ENCODE measurements around the gene ECT2L.
"Not testable (repeated sequence)": the region's sequence is repeated elsewhere in the genome, so short reads cannot be mapped to it uniquely, and the experiment has no call there.

The ECT2L gene

DNA sequence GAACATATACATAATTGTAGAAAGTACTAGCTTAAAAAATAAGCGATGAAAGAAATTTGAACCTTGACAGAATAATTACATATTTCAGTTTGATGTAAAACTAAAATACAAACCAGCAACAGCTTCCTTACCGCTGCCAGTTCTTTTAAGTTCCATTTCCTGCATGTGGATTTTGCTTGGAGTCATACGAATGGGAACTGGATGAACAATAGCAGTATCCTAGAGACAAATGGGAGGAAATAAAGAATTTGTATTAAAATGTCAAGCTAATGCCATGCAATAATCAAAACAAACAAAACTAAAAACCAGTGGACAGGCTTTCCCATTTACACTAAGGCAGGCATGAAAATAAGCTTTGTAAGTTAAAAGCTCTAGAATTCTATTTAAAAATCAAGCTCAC, 125.0 kb downstream of the ECT2L start:
- H3K4me1 ChIP-seq (ENCODE audit: control insufficient read depth in 5 of 5, insufficient read depth in 5 of 5, low read length in 5 of 5): no peaks in the 10 kb centered on the region
- H3K27ac ChIP-seq (ENCODE audit: low read depth, low read length): no peak overlapping the region
- H3K9me3 ChIP-seq (ENCODE audit: control insufficient read depth in 5 of 5, low read length in 5 of 5): no peaks in the 10 kb centered on the region
- H3K36me3 ChIP-seq (ENCODE audit: control insufficient read depth in 5 of 5, insufficient read depth in 5 of 5, low read length in 5 of 5): peaks cover 11 to 26% (median 22%) of the 10 kb centered on the region in 5 donors
- H3K9ac ChIP-seq (ENCODE audit: low read length in 5 of 5): no peak overlapping the region
- H3K27me3 ChIP-seq (ENCODE audit: control insufficient read depth in 5 of 5, insufficient read depth in 4 of 5, low read length in 5 of 5): no peaks in the 10 kb centered on the region
- H3K4me3 ChIP-seq (ENCODE audit: low read depth in 1 of 5, low read length in 5 of 5): no peak overlapping the region

DNA sequence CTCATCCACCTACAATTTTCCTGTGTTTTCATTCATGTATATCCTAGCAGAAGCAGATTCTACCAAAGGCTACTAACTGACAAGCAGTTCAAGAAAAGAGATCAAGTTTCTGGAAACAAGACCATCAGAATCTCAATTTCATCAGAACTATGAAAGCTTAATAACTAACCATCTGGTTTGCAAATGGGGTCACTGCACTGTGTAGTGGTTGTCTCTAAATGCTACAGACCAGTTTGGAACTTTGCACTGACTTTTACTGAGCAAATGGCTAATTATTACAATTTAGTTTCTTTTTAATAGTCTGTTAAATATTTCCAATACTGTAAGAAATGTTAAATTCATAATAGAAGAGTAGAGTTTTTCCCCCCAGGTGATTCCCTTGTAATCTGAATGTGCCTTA, 127.7 kb downstream of the ECT2L start:
- Histone ChIP-seq H3K4me1 (ENCODE audit: control insufficient read depth in 5 of 5, insufficient read depth in 5 of 5, low read length in 5 of 5) (no peaks in the 10 kb centered on the region), H3K27me3 (ENCODE audit: control insufficient read depth in 5 of 5, insufficient read depth in 4 of 5, low read length in 5 of 5) (no peaks in the 10 kb centered on the region), H3K9ac (ENCODE audit: low read length in 5 of 5) (no peak overlapping the region), H3K36me3 (ENCODE audit: control insufficient read depth in 5 of 5, insufficient read depth in 5 of 5, low read length in 5 of 5) (peaks cover 3 to 25% (median 19%) of the 10 kb centered on the region in 5 donors), H3K9me3 (ENCODE audit: control insufficient read depth in 5 of 5, low read length in 5 of 5) (no peaks in the 10 kb centered on the region), H3K27ac (ENCODE audit: low read depth, low read length) (no peak overlapping the region), H3K4me3 (ENCODE audit: low read depth in 1 of 5, low read length in 5 of 5) (no peak overlapping the region)

DNA sequence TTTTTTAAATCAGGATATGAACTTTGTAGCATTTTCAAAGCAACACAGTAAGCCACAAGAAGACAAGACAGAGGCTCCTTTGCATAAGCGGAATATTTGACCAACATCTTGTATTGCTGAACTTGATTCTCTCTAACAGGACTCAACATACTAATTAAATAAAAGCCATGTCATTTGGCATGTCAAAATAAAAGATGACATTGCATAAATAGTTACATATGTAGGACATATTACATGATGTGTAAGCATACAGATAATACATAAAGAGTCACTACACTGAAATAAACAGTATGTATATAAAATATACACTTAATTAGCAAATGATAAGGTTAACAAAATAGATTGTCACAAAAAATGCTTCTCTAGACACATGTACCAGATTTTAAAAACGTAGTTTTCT, 129.9 kb downstream of the ECT2L start:
- Histone ChIP-seq H3K9ac (ENCODE audit: low read length in 5 of 5) (no peak overlapping the region), H3K36me3 (ENCODE audit: control insufficient read depth in 5 of 5, insufficient read depth in 5 of 5, low read length in 5 of 5) (peaks cover 3 to 20% (median 16%) of the 10 kb centered on the region in 5 donors), H3K9me3 (ENCODE audit: control insufficient read depth in 5 of 5, low read length in 5 of 5) (no peaks in the 10 kb centered on the region), H3K4me1 (ENCODE audit: control insufficient read depth in 5 of 5, insufficient read depth in 5 of 5, low read length in 5 of 5) (no peaks in the 10 kb centered on the region), H3K27me3 (ENCODE audit: control insufficient read depth in 5 of 5, insufficient read depth in 4 of 5, low read length in 5 of 5) (no peaks in the 10 kb centered on the region), H3K27ac (ENCODE audit: low read depth, low read length) (no peak overlapping the region), H3K4me3 (ENCODE audit: low read depth in 1 of 5, low read length in 5 of 5) (no peak overlapping the region)

DNA sequence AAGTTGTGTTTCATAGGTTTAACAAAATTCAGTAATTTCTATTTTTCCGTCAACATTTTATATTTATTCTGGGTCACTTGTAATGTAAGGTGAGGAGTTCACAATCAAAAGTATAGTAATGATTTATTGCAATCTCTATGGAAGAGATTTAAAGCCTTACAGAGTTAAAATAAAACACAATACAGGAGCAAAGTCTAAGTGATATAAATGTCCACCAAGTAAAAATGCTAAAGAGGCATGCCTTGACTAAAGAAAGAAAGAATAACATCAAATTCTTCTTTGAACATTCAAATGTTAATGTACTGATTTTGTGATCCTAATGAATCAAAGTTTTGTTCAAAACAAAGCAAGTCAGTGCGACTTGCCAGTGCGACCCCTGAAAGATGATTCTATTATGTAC, 130.7 kb downstream of the ECT2L start:
- Histone ChIP-seq H3K27ac (ENCODE audit: low read depth, low read length) (no peak overlapping the region), H3K36me3 (ENCODE audit: control insufficient read depth in 5 of 5, insufficient read depth in 5 of 5, low read length in 5 of 5) (peaks cover 3 to 20% (median 16%) of the 10 kb centered on the region in 5 donors), H3K4me1 (ENCODE audit: control insufficient read depth in 5 of 5, insufficient read depth in 5 of 5, low read length in 5 of 5) (no peaks in the 10 kb centered on the region), H3K9me3 (ENCODE audit: control insufficient read depth in 5 of 5, low read length in 5 of 5) (no peaks in the 10 kb centered on the region), H3K9ac (ENCODE audit: low read length in 5 of 5) (no peak overlapping the region), H3K4me3 (ENCODE audit: low read depth in 1 of 5, low read length in 5 of 5) (no peak overlapping the region), H3K27me3 (ENCODE audit: control insufficient read depth in 5 of 5, insufficient read depth in 4 of 5, low read length in 5 of 5) (no peaks in the 10 kb centered on the region)

DNA sequence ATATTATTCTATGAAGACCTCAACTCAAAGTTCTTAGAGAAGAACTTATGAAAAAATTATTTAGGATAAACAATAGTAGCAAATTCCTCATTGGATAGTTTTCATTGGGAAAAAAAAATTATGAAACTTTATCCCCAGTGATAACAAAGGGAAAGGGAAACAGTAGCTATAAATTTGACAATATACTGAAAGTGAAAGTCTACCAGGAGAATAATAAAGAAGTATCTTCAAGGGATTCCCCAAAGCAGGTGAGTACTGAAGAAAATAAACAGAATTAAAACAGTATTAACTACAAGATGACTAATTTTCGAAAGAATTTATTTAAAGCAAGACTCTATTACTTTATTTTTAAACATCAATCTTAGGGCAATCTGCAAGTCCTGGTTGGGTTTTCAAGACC, 135.8 kb downstream of the ECT2L start:
- Histone ChIP-seq H3K27me3 (ENCODE audit: control insufficient read depth in 5 of 5, insufficient read depth in 4 of 5, low read length in 5 of 5) (no peaks in the 10 kb centered on the region), H3K9ac (ENCODE audit: low read length in 5 of 5) (no peak overlapping the region), H3K9me3 (ENCODE audit: control insufficient read depth in 5 of 5, low read length in 5 of 5) (no peaks in the 10 kb centered on the region), H3K36me3 (ENCODE audit: control insufficient read depth in 5 of 5, insufficient read depth in 5 of 5, low read length in 5 of 5) (peaks cover 3 to 20% (median 14%) of the 10 kb centered on the region in 5 donors), H3K27ac (ENCODE audit: low read depth, low read length) (no peak overlapping the region), H3K4me3 (ENCODE audit: low read depth in 1 of 5, low read length in 5 of 5) (no peak overlapping the region), H3K4me1 (ENCODE audit: control insufficient read depth in 5 of 5, insufficient read depth in 5 of 5, low read length in 5 of 5) (no peaks in the 10 kb centered on the region)

DNA sequence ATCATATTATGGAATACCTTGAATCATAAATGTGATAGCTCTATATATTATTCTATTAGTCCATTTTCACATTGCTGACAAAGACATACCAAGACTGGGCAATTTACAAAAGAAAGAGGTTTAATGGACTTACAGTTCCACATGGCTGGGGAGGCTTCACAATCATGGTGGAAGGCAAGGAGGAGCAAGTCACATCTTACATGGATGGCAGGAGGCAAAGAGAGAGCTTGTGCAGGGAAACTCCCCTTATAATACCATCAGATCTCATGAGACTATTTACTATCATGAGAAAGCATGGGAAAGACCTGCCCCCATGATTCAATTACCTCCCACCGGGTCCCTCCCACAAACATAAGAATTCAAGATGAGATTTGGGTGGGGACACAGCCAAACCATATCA, 141.0 kb downstream of the ECT2L start:
- H3K36me3 ChIP-seq (ENCODE audit: control insufficient read depth in 5 of 5, insufficient read depth in 5 of 5, low read length in 5 of 5): peaks cover 6 to 28% (median 13%) of the 10 kb centered on the region in 5 donors
- not testable (repeated sequence) for H3K4me1 ChIP-seq (ENCODE audit: control insufficient read depth in 5 of 5, insufficient read depth in 5 of 5, low read length in 5 of 5); H3K27ac ChIP-seq (ENCODE audit: low read depth, low read length); H3K4me3 ChIP-seq (ENCODE audit: low read depth in 1 of 5, low read length in 5 of 5); H3K9me3 ChIP-seq (ENCODE audit: control insufficient read depth in 5 of 5, low read length in 5 of 5); H3K27me3 ChIP-seq (ENCODE audit: control insufficient read depth in 5 of 5, insufficient read depth in 4 of 5, low read length in 5 of 5); H3K9ac ChIP-seq (ENCODE audit: low read length in 5 of 5)

DNA sequence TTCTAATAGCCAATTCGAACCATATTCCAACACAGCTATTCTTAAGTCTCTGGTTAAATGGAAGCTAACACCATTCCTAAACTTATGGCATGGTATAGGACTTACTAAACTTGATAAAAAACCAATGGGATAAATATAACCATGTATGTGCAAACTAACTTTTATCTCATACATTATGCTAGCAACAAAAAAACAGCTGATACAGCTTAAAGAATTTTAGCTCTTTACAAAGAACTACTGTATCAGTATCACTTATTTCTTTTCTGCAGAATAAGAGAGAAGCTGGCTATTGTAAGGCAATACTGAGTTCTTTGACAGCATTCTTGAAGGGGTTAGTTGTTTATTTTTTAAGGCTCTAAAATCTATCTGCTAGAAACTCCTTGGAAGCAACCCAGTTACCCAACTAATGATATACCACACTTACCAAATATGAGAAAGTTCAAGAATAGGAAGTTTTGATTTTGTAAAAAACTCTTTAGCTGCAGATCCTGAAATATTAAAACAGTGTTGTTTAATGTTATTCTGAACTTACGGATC, 147.3 kb downstream of the ECT2L start:
- no peaks in the 10 kb centered on the region for H3K9me3 ChIP-seq (ENCODE audit: control insufficient read depth in 5 of 5, low read length in 5 of 5)
- peaks cover 0 to 6% (median 0%) of the 10 kb centered on the region in 5 donors for H3K4me1 ChIP-seq (ENCODE audit: control insufficient read depth in 5 of 5, insufficient read depth in 5 of 5, low read length in 5 of 5)
- H3K4me3 ChIP-seq (ENCODE audit: low read depth in 1 of 5, low read length in 5 of 5): no peak overlapping the region
- H3K27ac ChIP-seq (ENCODE audit: low read depth, low read length): no peak overlapping the region
- no peak overlapping the region for H3K9ac ChIP-seq (ENCODE audit: low read length in 5 of 5)
- peaks cover 5 to 24% (median 21%) of the 10 kb centered on the region in 5 donors for H3K36me3 ChIP-seq (ENCODE audit: control insufficient read depth in 5 of 5, insufficient read depth in 5 of 5, low read length in 5 of 5)
- no peaks in the 10 kb centered on the region for H3K27me3 ChIP-seq (ENCODE audit: control insufficient read depth in 5 of 5, insufficient read depth in 4 of 5, low read length in 5 of 5)

DNA sequence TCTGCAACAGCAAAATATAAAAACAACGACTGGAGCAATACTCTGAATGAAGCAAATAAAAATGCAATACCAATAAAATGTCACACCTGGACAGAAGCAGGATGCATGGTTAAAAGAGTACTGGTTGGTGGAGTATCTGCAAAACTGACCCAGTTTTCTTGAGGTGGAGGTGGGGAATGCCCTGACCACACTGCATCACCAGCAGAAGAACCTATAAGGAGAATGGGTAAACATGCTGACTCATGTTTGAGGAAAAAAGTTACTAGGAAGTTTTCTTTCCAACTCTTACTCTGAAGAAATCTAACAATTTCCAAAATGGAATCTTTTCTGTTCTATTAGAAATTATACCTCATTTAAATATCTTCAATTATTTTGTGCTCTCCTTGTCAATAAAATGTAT, 148.5 kb downstream of the ECT2L start:
- Histone ChIP-seq H3K4me1 (ENCODE audit: control insufficient read depth in 5 of 5, insufficient read depth in 5 of 5, low read length in 5 of 5) (peaks cover 0 to 6% (median 0%) of the 10 kb centered on the region in 5 donors), H3K9me3 (ENCODE audit: control insufficient read depth in 5 of 5, low read length in 5 of 5) (no peaks in the 10 kb centered on the region), H3K36me3 (ENCODE audit: control insufficient read depth in 5 of 5, insufficient read depth in 5 of 5, low read length in 5 of 5) (peaks cover 5 to 22% (median 17%) of the 10 kb centered on the region in 5 donors)

DNA sequence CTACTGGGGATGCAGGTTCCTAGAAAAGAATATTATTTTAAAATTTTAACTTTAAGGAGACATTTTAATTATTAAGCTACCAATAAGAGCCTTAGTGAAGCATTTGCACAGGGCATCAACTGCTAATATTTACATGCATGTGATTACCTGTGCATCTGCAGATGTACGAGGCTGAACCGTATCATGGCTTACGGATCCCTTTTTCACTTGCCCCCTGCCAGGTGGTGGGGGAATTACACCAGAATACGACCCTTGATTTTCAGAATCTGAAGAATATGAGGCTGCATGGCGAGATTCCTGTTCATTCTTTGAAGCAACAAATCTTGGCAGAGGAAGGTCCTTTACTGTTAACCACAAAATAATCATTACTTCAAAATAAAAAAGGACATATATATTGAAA, 149.5 kb downstream of the ECT2L start:
- Histone ChIP-seq H3K4me3 (ENCODE audit: low read depth in 1 of 5, low read length in 5 of 5) (no peak overlapping the region), H3K4me1 (ENCODE audit: control insufficient read depth in 5 of 5, insufficient read depth in 5 of 5, low read length in 5 of 5) (peaks cover 0 to 6% (median 0%) of the 10 kb centered on the region in 5 donors), H3K27me3 (ENCODE audit: control insufficient read depth in 5 of 5, insufficient read depth in 4 of 5, low read length in 5 of 5) (no peaks in the 10 kb centered on the region), H3K27ac (ENCODE audit: low read depth, low read length) (no peak overlapping the region), H3K9ac (ENCODE audit: low read length in 5 of 5) (no peak overlapping the region), H3K36me3 (ENCODE audit: control insufficient read depth in 5 of 5, insufficient read depth in 5 of 5, low read length in 5 of 5) (peaks cover 5 to 19% (median 15%) of the 10 kb centered on the region in 5 donors), H3K9me3 (ENCODE audit: control insufficient read depth in 5 of 5, low read length in 5 of 5) (no peaks in the 10 kb centered on the region)

More for the DNA sequence above, 148.5 kb downstream of the ECT2L start:
- Histone ChIP-seq H3K4me3 (ENCODE audit: low read depth in 1 of 5, low read length in 5 of 5) (no peak overlapping the region), H3K27me3 (ENCODE audit: control insufficient read depth in 5 of 5, insufficient read depth in 4 of 5, low read length in 5 of 5) (no peaks in the 10 kb centered on the region), H3K27ac (ENCODE audit: low read depth, low read length) (no peak overlapping the region), H3K9ac (ENCODE audit: low read length in 5 of 5) (no peak overlapping the region)

DNA sequence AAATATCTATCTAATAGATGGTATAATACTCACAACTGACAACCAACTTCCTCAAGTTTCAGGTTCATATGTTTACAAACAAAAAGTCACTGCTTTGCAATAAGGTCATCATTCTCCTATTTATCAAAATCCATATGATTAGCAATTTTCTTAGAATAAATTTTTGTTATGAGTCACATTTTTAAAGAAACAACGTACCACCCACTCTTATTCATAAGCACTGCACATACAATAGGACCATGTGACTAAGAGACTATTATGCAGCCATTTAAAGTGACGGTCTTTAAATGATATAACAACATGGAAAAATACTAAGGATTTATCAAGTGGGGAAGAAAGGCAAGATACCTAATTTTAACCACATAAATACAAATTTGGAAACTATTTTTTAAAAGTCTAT, 152.1 kb downstream of the ECT2L start:
- H3K4me3 ChIP-seq (ENCODE audit: low read depth in 1 of 5, low read length in 5 of 5): no peak overlapping the region
- H3K9ac ChIP-seq (ENCODE audit: low read length in 5 of 5): no peak overlapping the region
- H3K9me3 ChIP-seq (ENCODE audit: control insufficient read depth in 5 of 5, low read length in 5 of 5): no peaks in the 10 kb centered on the region
- H3K27ac ChIP-seq (ENCODE audit: low read depth, low read length): no peak overlapping the region
- no peaks in the 10 kb centered on the region for H3K27me3 ChIP-seq (ENCODE audit: control insufficient read depth in 5 of 5, insufficient read depth in 4 of 5, low read length in 5 of 5)
- H3K36me3 ChIP-seq (ENCODE audit: control insufficient read depth in 5 of 5, insufficient read depth in 5 of 5, low read length in 5 of 5): peaks cover 5 to 12% (median 9%) of the 10 kb centered on the region in 5 donors
- H3K4me1 ChIP-seq (ENCODE audit: control insufficient read depth in 5 of 5, insufficient read depth in 5 of 5, low read length in 5 of 5): peaks cover 0 to 6% (median 0%) of the 10 kb centered on the region in 5 donors
